Amniotic stem cell (primary cell): ENCODE data around the gene SPDYE6.
"Not testable (repeated sequence)": the region's sequence is repeated elsewhere in the genome, so short reads cannot be mapped to it uniquely, and the experiment has no call there.

Source experiments
- DNase-seq: peaks from one replicate; lab custom pipeline; 2025; lab: John Stamatoyannopoulos, UW

The SPDYE6 gene

GRCh38 chr7:102317231-102318059, 38.8 kb downstream of the SPDYE6 start:
- no peak for DNase-seq

GRCh38 chr7:102313997-102314780, 42.1 kb downstream of the SPDYE6 start:
- no peak for DNase-seq

GRCh38 chr7:102312317-102312716, 43.9 kb downstream of the SPDYE6 start:
- DNase-seq, result no peak

GRCh38 chr7:102310414-102310815, 45.8 kb downstream of the SPDYE6 start:
- DNase-seq, result no peak

- DNase-seq, result no peak
These were observed 49.1 kb downstream of the SPDYE6 start for GRCh38 chr7:102306916-102307677.

GRCh38 chr7:102305414-102306268, 50.6 kb downstream of the SPDYE6 start:
- DNase-seq, result no peak

GRCh38 chr7:102304668-102305067, 51.6 kb downstream of the SPDYE6 start:
- no peak for DNase-seq

- DNase-seq, result no peak
These were observed 52.4 kb downstream of the SPDYE6 start for GRCh38 chr7:102303669-102304422.

GRCh38 chr7:102302025-102302424, 54.2 kb downstream of the SPDYE6 start:
- DNase-seq, result no peak

GRCh38 chr7:102301367-102301766, 54.9 kb downstream of the SPDYE6 start:
- DNase-seq, result not testable (repeated sequence)

- DNase-seq, result no peak
These were observed 55.5 kb downstream of the SPDYE6 start for GRCh38 chr7:102300643-102301221.

- no peak for DNase-seq
These were observed 58.6 kb downstream of the SPDYE6 start for GRCh38 chr7:102297487-102298218.

- no peak for DNase-seq
These were observed 59.7 kb downstream of the SPDYE6 start for GRCh38 chr7:102296514-102296913.

GRCh38 chr7:102296179-102296438, 60.1 kb downstream of the SPDYE6 start:
- DNase-seq, result no peak
